ENCODE measurements around the gene CHI3L1.

The CHI3L1 gene

GRCh38 chr1:203149188-203149840 is 37.2 kb downstream of the CHI3L1 start:
- DNase-seq = no peak

- no peak for DNase-seq
Measured at GRCh38 chr1:203148579-203148978, 37.9 kb downstream of the CHI3L1 start.

GRCh38 chr1:203148127-203148526 is 38.4 kb downstream of the CHI3L1 start:
- DNase-seq = no peak

GRCh38 chr1:203147376-203147775 is 39.1 kb downstream of the CHI3L1 start:
- DNase-seq = no peak

- no peak for DNase-seq
Measured at GRCh38 chr1:203146537-203146936, 40.0 kb downstream of the CHI3L1 start.

- DNase-seq = no peak
Measured at GRCh38 chr1:203146042-203146369, 40.5 kb downstream of the CHI3L1 start.

GRCh38 chr1:203145321-203146041 is 41.0 kb downstream of the CHI3L1 start:
- no peak for DNase-seq

- no peak for DNase-seq
Measured at GRCh38 chr1:203144661-203145060, 41.8 kb downstream of the CHI3L1 start.

- no peak for DNase-seq
Measured at GRCh38 chr1:203143641-203144040, 42.9 kb downstream of the CHI3L1 start.

- DNase-seq = no peak
Measured at GRCh38 chr1:203142684-203143408, 43.7 kb downstream of the CHI3L1 start.

- no peak for DNase-seq
Measured at GRCh38 chr1:203142124-203142523, 44.4 kb downstream of the CHI3L1 start.

- DNase-seq = no peak
Measured at GRCh38 chr1:203140743-203141520, 45.6 kb downstream of the CHI3L1 start.

- no peak for DNase-seq
Measured at GRCh38 chr1:203139976-203140475, 46.5 kb downstream of the CHI3L1 start.

GRCh38 chr1:203138066-203138465 is 48.4 kb downstream of the CHI3L1 start:
- no peak for DNase-seq

GRCh38 chr1:203137324-203137723 is 49.2 kb downstream of the CHI3L1 start:
- no peak for DNase-seq

GRCh38 chr1:203136409-203137042 is 50.0 kb downstream of the CHI3L1 start:
- no peak for DNase-seq

GRCh38 chr1:203135636-203136305 is 50.7 kb downstream of the CHI3L1 start:
- no peak for DNase-seq

GRCh38 chr1:203133970-203134725 is 52.4 kb downstream of the CHI3L1 start:
- no peak for DNase-seq

GRCh38 chr1:203131548-203132200 is 54.8 kb downstream of the CHI3L1 start:
- DNase-seq = no peak

GRCh38 chr1:203130358-203130985 is 56.0 kb downstream of the CHI3L1 start:
- DNase-seq = no peak
